ENCODE results near the gene SERPINA12. TPM values are rescaled to one million over a fixed set of nuclear protein-coding genes. Genes with fewer than 3 reads are reported as not detected.

SERPINA12 gene
- total RNA-seq (2014; rRNA removed; shearing (Covaris generic)) (not detected in 2 replicates), polyA plus RNA-seq (2016; fragmentation: Nextera tagmentation; extraction: Ambion mirVana) (not detected in 2 replicates)
- long read RNA-seq, result 0 reads

- TF ChIP-seq ETS1 (IDR thresholded peaks at IDR 0.05), result no peak
- TF ChIP-seq CTCF (conservative IDR thresholded peaks at IDR 0.05; ENCODE audit: low read depth in 2 of 2), result no peak
- TF ChIP-seq ZNF331 (CRISPR knock-in tag; IDR thresholded peaks at IDR 0.05; ENCODE audit: low read depth), result no peak
- no peak for TF ChIP-seq EZH2phosphoT487 (IDR thresholded peaks at IDR 0.05; ENCODE audit: unreplicated experiment)
- no peak for TF ChIP-seq NANOG (IDR thresholded peaks at IDR 0.05; ENCODE audit: borderline replicate concordance)
- TF ChIP-seq JUNB (IDR thresholded peaks at IDR 0.05; ENCODE audit: unreplicated experiment), result no peak
- no peak for TF ChIP-seq EZH2 (IDR thresholded peaks at IDR 0.05; ENCODE audit: low read depth, unreplicated experiment)
- TF ChIP-seq STAT1 (IDR thresholded peaks at IDR 0.05; ENCODE audit: unreplicated experiment), result no peak
- no peak for TF ChIP-seq ZNF114 (CRISPR knock-in tag; IDR thresholded peaks at IDR 0.05)
- no peak for TF ChIP-seq ZNF462 (CRISPR knock-in tag; IDR thresholded peaks at IDR 0.05)
- TF ChIP-seq POLR2AphosphoS5 (IDR thresholded peaks at IDR 0.05; ENCODE audit: low read depth), result no peak
- no peak for TF ChIP-seq CREB1 (CRISPR knock-in tag; IDR thresholded peaks at IDR 0.05; ENCODE audit: low read depth)
- no peak for TF ChIP-seq REST (IDR thresholded peaks at IDR 0.05; ENCODE audit: unreplicated experiment)
- Histone ChIP-seq H4K20me1 (replicated peaks; ENCODE audit: insufficient read depth) (no peaks in the 10 kb centered on the region), H3K36me3 (ENCODE audit: insufficient read depth) (no peaks in the 10 kb centered on the region), H3F3A (replicated peaks; ENCODE audit: low read depth) (no peaks in the 10 kb centered on the region), H3K4me2 (no peak within 1 kb of the TSS), H3K4me1 (ENCODE audit: insufficient read depth) (no peaks in the 10 kb centered on the region), H3K4me3 (no peak within 1 kb of the TSS), H3K27me3 (ENCODE audit: insufficient read depth) (no peaks in the 10 kb centered on the region), H3K79me2 (replicated peaks; ENCODE audit: insufficient read depth) (no peaks in the 10 kb centered on the region), H2AFZ (no peak within 1 kb of the TSS), H3K9me2 (ENCODE audit: insufficient read depth) (no peaks in the 10 kb centered on the region), H3K27ac (ENCODE audit: low read depth) (no peak within 1 kb of the TSS)
- Mint-ChIP-seq H3K27me3 (ENCODE audit: insufficient read depth, low read depth, poor library complexity) (peaks cover 4% of the 10 kb centered on the region), H3K27ac (no peak within 1 kb of the TSS; the same call in 1 of the 2 replicates), H3K36me3 (ENCODE audit: low read depth) (no peaks in the 10 kb centered on the region), H3K4me1 (no peaks in the 10 kb centered on the region), H3K9me3 (no peaks in the 10 kb centered on the region), H3K4me3 (no peak within 1 kb of the TSS)
- DNase-seq (ENCODE audit: low spot score) (no peak), ATAC-seq (no peak)
Observed at GRCh38 chr14:94509356-94509755, at the start of gene SERPINA12. Gene SERPINA12 (minus strand): TSS chr14:94509469. CDS start chr14:94498397, 11,072 bp downstream.
